Measurements from ENCODE around the gene ELAPOR2. TPM values are rescaled to one million over a fixed set of nuclear protein-coding genes. Genes with fewer than 3 reads are reported as not detected.
"Not testable (repeated sequence)": the region's sequence is repeated elsewhere in the genome, so short reads cannot be mapped to it uniquely, and the experiment has no call there.

ELAPOR2 gene
- total RNA-seq, 2 experiments from 2014 or later, result 3.2 to 3.9 TPM

DNA sequence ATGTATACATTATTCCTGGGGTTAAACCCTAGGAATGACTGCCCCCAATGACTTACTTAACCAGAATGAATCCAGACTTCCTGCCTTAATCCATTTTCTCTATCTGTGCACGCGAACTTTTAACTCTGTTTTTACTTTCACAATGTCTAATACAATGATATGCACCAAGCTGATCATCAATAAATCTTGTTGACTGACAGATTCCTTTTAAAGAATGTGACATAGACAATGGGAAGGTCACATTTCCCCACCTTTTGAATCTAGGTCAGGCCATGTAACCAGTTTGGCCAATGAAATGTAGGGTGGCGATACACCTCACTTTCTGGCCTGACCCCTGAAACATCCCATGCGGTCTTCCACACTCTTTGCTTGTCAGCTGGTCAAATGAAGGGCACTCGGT is 23.2 kb upstream of the ELAPOR2 start:
- Mint-ChIP-seq H3K4me3 (no peak overlapping the region), H3K36me3 (ENCODE audit: low read depth) (no peaks in the 10 kb centered on the region), H3K27me3 (ENCODE audit: low read depth) (peaks cover 4% of the 10 kb centered on the region), H3K4me1 (ENCODE audit: low read depth) (peaks cover 8% of the 10 kb centered on the region), H3K27ac (no peak overlapping the region), H3K9me3 (no peaks in the 10 kb centered on the region)
- intact Hi-C loops (cut with micrococcal nuclease), result no loop called here
- CTCF ChIA-PET, result no interaction called here
- no peak for DNase-seq

DNA sequence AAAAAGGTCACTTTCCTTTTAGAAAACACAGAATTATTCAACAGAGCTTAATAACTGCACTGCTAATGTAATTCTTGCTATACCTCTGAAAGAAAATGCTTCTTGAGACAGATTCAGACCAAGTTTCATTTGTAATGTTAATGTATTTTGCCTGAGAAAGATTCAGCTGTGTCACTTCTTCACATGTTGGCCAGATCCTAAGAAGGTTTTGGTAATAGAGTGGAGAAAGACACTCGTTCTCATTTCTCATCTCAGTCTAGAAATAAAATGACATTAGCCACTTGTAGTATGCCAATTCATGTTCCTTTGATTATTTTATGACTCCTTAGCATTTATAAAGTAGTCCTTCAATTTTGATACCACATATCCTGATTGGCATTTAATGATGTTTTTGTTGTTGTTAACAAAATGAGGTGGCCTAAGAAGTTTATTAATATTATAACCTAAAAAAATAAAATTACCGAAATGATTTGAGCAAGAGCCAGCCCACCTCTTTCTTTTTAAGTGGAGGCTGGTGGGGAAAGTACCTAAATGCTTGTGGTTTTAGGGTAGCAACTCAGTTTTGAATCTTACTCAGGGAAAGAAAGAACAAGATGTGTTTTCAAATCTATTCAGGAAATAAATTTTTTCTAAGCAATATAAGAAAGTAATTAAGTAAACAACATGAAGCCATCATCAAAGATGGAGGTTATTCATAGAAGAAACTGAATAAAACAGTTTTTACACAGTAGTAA is 16.4 kb upstream of the ELAPOR2 start:
- Mint-ChIP-seq H3K36me3 (ENCODE audit: low read depth) (no peaks in the 10 kb centered on the region), H3K4me3 (no peak overlapping the region), H3K9me3 (no peaks in the 10 kb centered on the region), H3K27me3 (ENCODE audit: low read depth) (peaks cover 5% of the 10 kb centered on the region), H3K4me1 (ENCODE audit: low read depth) (peaks cover 8% of the 10 kb centered on the region), H3K27ac (no peak overlapping the region)
- DNase-seq, result peak; percentile 5
- intact Hi-C loops (cut with micrococcal nuclease), result loop anchor here (1.0 to 5.0 kb wide), 2 partner anchors 76 to 98 kb away; partner anchors contain the start of gene DMTF1
- CTCF ChIA-PET, result interaction anchor here (1.3 kb wide), 1 partner anchor 73 kb away, joined by 4 read pairs; no protein-coding TSS in a partner anchor

DNA sequence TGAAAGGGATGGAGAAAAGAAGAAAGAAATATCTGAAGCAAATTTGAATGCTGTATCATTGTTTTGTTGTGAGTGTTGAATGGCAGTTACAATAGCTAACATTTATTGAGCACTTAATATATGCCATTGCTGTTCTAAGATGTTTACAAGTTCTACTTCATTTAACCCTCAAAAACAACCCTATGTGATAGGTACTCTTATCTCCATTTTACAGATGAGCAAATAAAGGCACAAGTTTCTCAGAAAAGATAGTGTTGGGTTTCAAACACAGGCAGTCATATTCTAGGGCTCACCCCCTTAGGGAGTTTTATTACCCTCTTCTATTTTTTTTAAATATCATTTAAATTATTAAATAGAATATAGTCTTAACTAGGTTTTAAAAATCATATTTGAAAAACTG is 8.3 kb upstream of the ELAPOR2 start:
- H3K4me3 Mint-ChIP-seq, result no peak overlapping the region
- DNase-seq, result no peak
- peaks cover 8% of the 10 kb centered on the region for H3K27me3 Mint-ChIP-seq (ENCODE audit: low read depth)
- CTCF ChIA-PET, result no interaction called here
- H3K36me3 Mint-ChIP-seq (ENCODE audit: low read depth), result no peaks in the 10 kb centered on the region
- H3K27ac Mint-ChIP-seq, result no peak overlapping the region
- no peaks in the 10 kb centered on the region for H3K4me1 Mint-ChIP-seq (ENCODE audit: low read depth)
- intact Hi-C loops (cut with micrococcal nuclease), result no loop called here
- no peaks in the 10 kb centered on the region for H3K9me3 Mint-ChIP-seq

DNA sequence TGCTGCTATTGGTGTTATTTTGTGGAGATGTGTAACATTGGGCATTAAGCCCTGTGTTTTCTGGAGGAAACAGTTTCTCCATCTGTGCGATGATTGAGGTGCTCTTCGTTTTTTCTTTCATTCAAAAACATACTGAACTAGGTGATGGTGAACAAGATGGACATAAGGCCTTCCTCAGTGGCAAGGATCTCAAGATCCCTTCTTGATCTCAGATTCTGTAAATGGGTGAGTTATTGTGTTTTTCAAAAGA is 759 bp upstream of the ELAPOR2 start:
- H3K4me3 Mint-ChIP-seq, result peak overlapping the region; percentile 69
- DNase-seq, result no peak
- no peaks in the 10 kb centered on the region for H3K9me3 Mint-ChIP-seq
- H3K27ac Mint-ChIP-seq, result no peak overlapping the region
- H3K4me1 Mint-ChIP-seq (ENCODE audit: low read depth), result peaks cover 12% of the 10 kb centered on the region
- intact Hi-C loops (cut with micrococcal nuclease), result loop anchor here (1.0 kb wide), 1 partner anchor 81 kb away; no protein-coding TSS in a partner anchor
- CTCF ChIA-PET, result interaction anchor here (0.6 to 1.2 kb wide), 3 partner anchors 61 to 115 kb away, joined by 3 read pairs; no protein-coding TSS in a partner anchor
- no peaks in the 10 kb centered on the region for H3K36me3 Mint-ChIP-seq (ENCODE audit: low read depth)
- peaks cover 5% of the 10 kb centered on the region for H3K27me3 Mint-ChIP-seq (ENCODE audit: low read depth)

DNA sequence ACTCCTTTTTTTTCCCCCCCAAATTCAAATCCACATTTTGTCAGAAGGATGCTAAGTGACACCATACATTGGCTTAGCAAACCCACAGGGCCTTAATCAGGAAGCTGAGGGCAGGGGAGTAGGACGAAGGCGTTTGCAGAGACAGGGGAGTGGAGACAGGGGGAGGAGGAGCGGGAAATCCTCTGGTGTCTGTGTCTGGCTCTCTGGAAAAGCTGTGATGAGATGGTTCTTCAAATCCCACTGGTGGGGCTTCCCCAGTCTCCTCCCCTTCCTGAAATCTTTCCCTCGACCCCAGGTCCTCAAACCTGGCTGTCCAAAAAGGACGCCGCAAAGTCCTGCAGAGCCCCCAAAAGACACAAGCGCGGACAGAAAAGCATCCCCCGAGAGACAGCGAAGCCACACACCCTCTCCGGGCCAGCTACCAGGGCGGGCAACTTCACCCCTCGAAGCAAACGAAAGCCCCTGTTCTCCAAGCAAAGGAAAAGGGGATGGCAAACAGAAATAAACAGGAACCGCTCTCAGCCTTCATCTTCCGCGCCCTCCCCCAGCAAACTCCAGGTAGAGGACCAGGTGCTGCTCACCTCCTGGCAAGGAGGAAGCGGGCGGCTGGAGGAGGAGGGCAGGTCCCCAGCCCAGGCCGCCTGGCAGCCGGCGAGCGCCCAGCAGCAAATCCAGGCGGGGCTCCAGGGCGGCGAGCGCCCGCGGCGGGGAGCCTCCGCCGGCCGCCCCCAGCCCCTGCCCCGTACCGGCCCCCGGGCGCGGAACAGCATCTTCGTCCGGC is 520 bp downstream of the ELAPOR2 start:
- H3K27me3 Mint-ChIP-seq (ENCODE audit: low read depth), result peaks cover 5% of the 10 kb centered on the region
- CTCF ChIA-PET, result interaction anchor here (0.8 to 1.9 kb wide), 6 partner anchors 13 to 95 kb away, joined by 3 to 6 read pairs (median 3); no protein-coding TSS in a partner anchor
- DNase-seq, result peak; percentile 20

DNA sequence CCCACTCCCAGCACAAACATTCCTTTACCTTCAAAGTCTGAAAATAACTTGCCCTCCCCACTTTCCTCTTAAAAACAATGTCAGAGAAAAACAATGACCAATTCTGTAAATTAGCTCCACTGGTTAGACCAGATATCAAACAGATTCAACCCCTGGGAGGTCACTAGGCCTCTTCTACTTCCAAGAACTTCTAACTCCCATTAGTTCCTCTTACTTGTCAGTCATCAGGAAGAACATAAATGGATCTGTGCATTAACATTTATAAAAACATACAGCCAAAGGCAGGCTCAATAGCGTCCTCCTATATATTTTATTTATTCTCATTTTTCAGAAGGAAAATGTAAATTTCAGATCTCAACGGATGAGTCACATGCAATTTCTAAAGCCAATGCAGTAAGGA is 2.2 kb downstream of the ELAPOR2 start:
- Mint-ChIP-seq H3K27ac (no peak overlapping the region), H3K36me3 (ENCODE audit: low read depth) (no peaks in the 10 kb centered on the region), H3K4me3 (no peak overlapping the region), H3K4me1 (ENCODE audit: low read depth) (peaks cover 12% of the 10 kb centered on the region), H3K27me3 (ENCODE audit: low read depth) (peaks cover 5% of the 10 kb centered on the region), H3K9me3 (no peaks in the 10 kb centered on the region)
- intact Hi-C loops (cut with micrococcal nuclease), result loop anchor here (5.0 to 10.0 kb wide), 2 partner anchors 360 to 818 kb away; partner anchors contain the start of genes DBF4 and SLC25A40
- CTCF ChIA-PET, result interaction anchor here (0.9 to 1.9 kb wide), 4 partner anchors 15 to 110 kb away, joined by 3 to 4 read pairs (median 4); no protein-coding TSS in a partner anchor
- DNase-seq, result no peak

More for the DNA sequence above, 520 bp downstream of the ELAPOR2 start:
- peak overlapping the region; percentile 71 for H3K4me3 Mint-ChIP-seq
- peaks cover 12% of the 10 kb centered on the region for H3K4me1 Mint-ChIP-seq (ENCODE audit: low read depth)
- H3K36me3 Mint-ChIP-seq (ENCODE audit: low read depth), result no peaks in the 10 kb centered on the region
- H3K9me3 Mint-ChIP-seq, result no peaks in the 10 kb centered on the region
- intact Hi-C loops (cut with micrococcal nuclease), result loop anchor here (1.0 to 10.0 kb wide), 9 partner anchors 89 to 816 kb away; partner anchors contain the start of genes CROT, DBF4, DMTF1 and SLC25A40
- no peak overlapping the region for H3K27ac Mint-ChIP-seq

DNA sequence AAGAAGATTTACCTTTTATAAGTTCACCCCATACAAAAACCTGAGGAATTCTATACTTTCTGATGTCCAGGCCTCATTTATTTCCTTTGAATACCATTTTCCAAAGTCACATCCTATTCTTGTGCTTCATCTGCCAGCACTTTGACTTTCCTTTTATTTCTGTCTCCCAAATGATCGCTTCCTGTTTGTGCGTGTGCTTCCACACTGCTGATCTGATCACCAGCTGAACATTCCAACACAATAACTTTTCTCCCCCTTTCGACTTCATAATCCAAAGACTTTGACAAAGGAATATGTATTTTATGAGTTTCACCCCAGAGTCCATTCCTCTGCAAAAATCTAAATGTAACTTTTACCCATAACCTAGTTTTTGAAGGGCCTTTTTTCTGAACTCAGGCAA is 3.1 kb downstream of the ELAPOR2 start:
- Mint-ChIP-seq H3K27me3 (ENCODE audit: low read depth) (peaks cover 5% of the 10 kb centered on the region), H3K36me3 (ENCODE audit: low read depth) (no peaks in the 10 kb centered on the region), H3K27ac (no peak overlapping the region), H3K4me3 (no peak overlapping the region), H3K4me1 (ENCODE audit: low read depth) (peaks cover 12% of the 10 kb centered on the region), H3K9me3 (no peaks in the 10 kb centered on the region)
- CTCF ChIA-PET, result no interaction called here
- intact Hi-C loops (cut with micrococcal nuclease), result loop anchor here (5.0 to 10.0 kb wide), 2 partner anchors 361 to 818 kb away; partner anchors contain the start of genes DBF4 and SLC25A40
- DNase-seq, result no peak

DNA sequence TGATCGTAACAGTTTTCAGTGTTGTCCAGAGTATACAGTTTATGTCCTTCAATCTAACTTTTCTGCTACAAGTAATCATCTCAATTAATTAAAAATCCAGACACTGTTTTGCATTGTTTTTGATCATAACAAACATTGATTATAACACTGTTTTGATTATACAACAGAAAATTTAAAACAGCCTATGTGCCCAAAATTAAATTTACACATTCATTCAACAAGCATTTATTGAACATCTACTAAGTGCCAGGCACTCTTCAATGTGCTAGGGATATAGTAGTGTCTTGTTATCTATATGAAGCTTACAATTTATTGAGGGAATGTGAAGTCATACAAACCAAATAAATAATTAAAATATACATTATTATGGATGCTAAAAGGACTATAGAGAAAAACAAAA is 10.6 kb downstream of the ELAPOR2 start:
- Mint-ChIP-seq H3K36me3 (ENCODE audit: low read depth) (no peaks in the 10 kb centered on the region), H3K9me3 (peaks cover 6% of the 10 kb centered on the region)

DNA sequence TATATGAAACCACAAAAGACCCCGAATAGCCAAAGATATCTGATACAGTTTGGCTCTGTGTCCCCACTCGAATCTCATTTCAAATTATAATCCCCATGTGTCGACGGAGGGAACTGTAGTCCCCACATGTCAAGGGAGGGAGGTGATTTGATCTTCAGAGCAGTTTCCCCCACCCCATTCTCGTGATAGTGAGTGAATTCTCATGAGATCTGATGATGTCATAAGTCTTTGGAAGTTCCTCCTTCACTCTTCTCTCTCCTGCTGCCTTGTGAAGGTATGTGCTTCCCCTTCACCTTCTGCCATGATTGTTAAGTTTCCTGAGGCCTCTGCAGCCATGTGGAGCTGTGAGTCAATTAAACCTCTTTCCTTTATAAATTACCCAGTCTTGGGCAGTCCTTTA is 13.0 kb downstream of the ELAPOR2 start:
- H3K9me3 Mint-ChIP-seq, result peaks cover 11% of the 10 kb centered on the region
- CTCF ChIA-PET, result no interaction called here
- H3K4me1 Mint-ChIP-seq (ENCODE audit: low read depth), result no peaks in the 10 kb centered on the region
- H3K27ac Mint-ChIP-seq, result no peak overlapping the region
- no peaks in the 10 kb centered on the region for H3K36me3 Mint-ChIP-seq (ENCODE audit: low read depth)
- no peak for DNase-seq
- no peak overlapping the region for H3K4me3 Mint-ChIP-seq
- intact Hi-C loops (cut with micrococcal nuclease), result no loop called here
- no peaks in the 10 kb centered on the region for H3K27me3 Mint-ChIP-seq (ENCODE audit: low read depth)

More for the DNA sequence above, 10.6 kb downstream of the ELAPOR2 start:
- no peak overlapping the region for H3K27ac Mint-ChIP-seq
- CTCF ChIA-PET, result interaction anchor here (0.7 kb wide), 1 partner anchor 76 kb away, joined by 3 read pairs; no protein-coding TSS in a partner anchor
- no peaks in the 10 kb centered on the region for H3K27me3 Mint-ChIP-seq (ENCODE audit: low read depth)
- intact Hi-C loops (cut with micrococcal nuclease), result no loop called here
- H3K4me1 Mint-ChIP-seq (ENCODE audit: low read depth), result no peaks in the 10 kb centered on the region
- no peak for DNase-seq
- H3K4me3 Mint-ChIP-seq, result no peak overlapping the region

DNA sequence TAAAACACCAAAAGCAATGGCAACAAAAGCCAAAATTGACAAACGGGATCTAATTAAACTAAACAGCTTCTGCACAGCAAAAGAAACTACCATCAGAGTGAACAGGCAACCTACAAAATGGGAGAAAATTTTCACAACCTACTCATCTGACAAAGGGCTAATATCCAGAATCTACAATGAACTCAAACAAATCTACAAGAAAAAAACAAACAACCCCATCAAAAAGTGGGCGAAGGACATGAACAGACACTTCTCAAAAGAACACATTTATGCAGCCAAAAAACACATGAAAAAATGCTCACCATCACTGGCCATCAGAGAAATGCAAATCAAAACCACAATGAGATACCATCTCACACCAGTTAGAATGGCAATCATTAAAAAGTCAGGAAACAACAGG is 14.7 kb downstream of the ELAPOR2 start:
- intact Hi-C loops (cut with micrococcal nuclease); H3K36me3 Mint-ChIP-seq (ENCODE audit: low read depth); DNase-seq; H3K4me1 Mint-ChIP-seq (ENCODE audit: low read depth); CTCF ChIA-PET; H3K27me3 Mint-ChIP-seq (ENCODE audit: low read depth); H3K4me3 Mint-ChIP-seq; H3K27ac Mint-ChIP-seq: not testable (repeated sequence)
- H3K9me3 Mint-ChIP-seq, result peaks cover 14% of the 10 kb centered on the region

DNA sequence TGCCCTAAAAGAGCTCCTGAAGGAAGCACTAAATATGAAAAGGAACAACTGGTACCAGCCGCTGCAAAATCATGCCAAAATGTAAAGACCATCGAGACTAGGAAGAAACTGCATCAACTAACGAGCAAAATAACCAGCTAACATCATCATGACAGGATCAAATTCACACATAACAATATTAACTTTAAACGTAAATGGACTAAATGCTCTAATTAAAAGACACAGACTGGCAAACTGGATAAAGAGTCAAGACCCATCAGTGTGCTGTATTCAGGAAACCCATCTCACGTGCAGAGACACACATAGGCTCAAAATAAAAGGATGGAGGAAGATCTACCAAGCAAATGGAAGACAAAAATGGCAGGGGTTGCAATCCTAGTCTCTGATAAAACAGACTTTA is 17.9 kb downstream of the ELAPOR2 start:
- peaks cover 13% of the 10 kb centered on the region for H3K9me3 Mint-ChIP-seq
- H3K36me3 Mint-ChIP-seq (ENCODE audit: low read depth); H3K4me3 Mint-ChIP-seq; CTCF ChIA-PET; H3K27ac Mint-ChIP-seq; intact Hi-C loops (cut with micrococcal nuclease); H3K4me1 Mint-ChIP-seq (ENCODE audit: low read depth); H3K27me3 Mint-ChIP-seq (ENCODE audit: low read depth); DNase-seq: not testable (repeated sequence)

DNA sequence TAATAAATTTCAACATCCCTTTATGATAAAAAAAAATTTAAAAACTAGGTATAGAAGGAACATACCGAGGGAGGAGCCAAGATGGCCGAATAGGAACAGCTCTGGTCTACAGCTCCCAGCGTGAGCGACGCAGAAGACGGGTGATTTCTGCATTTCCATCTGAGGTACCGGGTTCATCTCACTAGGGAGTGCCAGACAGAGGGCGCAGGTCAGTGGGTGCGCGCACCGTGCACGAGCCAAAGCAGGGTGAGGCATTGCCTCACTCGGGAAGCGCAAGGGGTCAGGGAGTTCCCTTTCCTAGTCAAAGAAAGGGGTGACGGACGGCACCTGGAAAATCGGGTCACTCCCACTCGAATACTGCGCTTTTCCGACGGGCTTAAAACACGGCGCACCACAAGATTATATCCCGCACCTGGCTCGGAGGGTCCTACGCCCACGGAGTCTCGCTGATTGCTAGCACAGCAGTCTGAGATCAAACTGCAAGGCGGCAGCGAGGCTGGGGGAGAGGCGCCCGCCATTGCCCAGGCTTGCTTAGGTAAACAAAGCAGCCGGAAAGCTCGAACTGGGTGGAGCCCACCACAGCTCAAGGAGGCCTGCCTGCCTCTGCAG is 19.7 kb downstream of the ELAPOR2 start:
- H3K4me1 Mint-ChIP-seq (ENCODE audit: low read depth); CTCF ChIA-PET; H3K9me3 Mint-ChIP-seq; H3K36me3 Mint-ChIP-seq (ENCODE audit: low read depth); H3K27ac Mint-ChIP-seq; intact Hi-C loops (cut with micrococcal nuclease); H3K27me3 Mint-ChIP-seq (ENCODE audit: low read depth): not testable (repeated sequence)
- peak overlapping the region; percentile 65 for H3K4me3 Mint-ChIP-seq
- peak; percentile 12 for DNase-seq

All from activated naive CD4-positive, alpha-beta T cell treated with anti-CD3 and anti-CD28 coated beads for 36 hours (primary cell).